Hypothalamus (tissue), 51 donors: ENCODE results near the gene MRPL27.

Source experiments
- DNase-seq, 51 donors: peaks; one replicate each; lab custom pipeline; 2025; lab: John Stamatoyannopoulos, UW

MRPL27 gene

DNA sequence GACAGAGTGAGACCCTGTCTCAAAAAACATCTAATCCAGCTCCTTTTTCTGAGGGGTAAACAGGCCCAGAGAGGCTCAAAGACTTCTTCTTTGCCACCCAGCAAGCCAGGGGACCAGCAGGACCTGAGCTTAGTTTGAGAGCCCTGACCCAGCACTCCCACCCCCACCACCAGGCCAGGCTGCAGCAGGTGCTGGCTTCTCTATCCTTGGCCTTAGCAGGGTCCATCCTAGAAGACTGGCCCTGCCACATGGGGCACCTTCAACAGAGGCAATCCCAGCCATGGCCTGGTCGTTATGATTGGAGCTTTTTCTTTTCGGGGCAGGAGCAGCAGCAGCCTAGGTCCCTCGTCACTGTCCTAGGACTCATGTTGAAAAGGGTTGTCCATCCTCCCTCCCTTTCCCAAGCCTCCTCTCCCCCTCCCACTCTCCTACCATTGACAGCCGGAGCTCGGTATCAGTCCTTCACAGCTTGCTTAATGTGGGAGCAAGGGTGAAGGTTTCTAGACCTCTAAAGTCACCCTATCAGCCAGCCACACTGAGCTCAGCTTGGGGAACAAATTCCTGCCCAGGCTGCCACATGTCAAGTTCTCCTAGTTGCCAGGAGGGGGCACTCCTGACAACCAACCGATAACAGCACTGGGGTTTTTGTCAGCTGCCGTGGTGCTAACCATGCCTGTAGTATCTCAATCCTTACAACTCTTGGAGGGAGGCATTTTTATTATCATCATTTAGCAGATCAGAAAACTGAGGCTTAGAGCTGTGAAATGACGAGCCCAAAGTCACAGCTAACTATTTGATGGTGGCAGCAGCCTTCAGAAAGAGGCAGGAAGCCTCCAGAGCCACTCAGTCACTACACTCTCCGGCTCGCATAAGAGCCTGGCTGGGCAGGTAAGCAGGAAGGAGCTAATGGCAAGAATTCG, 11.2 kb downstream of the MRPL27 start:
- DNase-seq, result peak in 28 of 51 donors; percentile 5 to 70 (median 29)

DNA sequence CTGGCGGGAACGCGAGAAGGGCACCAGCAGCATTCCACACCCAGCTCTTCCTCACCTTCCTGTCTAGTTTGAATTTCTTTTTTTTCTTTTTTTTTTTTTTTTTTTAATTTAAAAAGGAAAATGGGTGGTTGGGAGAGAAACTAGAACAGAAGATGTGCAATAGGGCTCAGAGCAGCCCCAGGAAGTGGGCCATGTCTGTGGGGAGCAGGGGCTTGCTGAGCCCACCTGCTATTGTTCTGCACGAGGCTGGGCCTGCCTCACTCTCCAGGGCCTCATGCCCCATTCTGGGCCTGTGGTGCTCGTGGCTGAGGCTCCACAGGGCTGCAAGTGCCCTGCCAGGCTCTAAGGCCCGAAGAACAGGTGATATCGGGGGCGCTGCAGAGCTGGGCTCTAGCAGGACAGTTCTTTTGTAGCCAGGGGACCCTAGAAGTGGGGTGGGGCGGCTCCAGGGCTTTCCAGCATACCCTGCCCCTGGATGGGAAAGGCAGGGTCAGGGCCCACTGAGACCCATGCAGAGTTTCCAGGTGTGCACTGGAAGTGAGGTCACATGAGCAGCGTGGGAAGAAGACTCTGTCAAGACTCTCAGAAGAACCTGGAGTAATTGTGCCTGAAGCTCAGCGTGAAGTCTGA, 12.4 kb downstream of the MRPL27 start:
- no peak for DNase-seq

DNA sequence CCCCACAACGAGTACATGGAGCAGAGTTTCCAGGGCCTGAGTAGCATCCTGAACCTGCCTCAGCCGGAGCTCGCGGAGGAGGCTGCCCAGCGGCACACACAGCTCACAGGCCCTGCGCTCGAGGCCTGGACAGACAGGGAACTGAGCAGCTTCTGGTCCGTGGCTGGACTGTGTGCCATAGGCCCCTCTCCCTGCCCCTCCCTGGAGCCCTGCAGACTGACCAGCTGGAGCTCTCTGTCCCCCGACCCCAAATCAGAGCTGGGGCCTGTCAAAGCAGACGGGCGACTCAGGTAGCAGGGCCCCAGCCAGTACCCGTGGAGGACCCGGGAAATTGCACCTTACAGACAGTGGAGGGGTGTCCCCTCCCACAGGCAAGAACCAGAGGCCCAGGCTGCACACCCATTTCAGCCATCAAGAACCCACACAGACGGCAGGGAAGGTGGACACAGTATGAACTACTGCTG, 13.0 kb downstream of the MRPL27 start:
- no peak for DNase-seq

DNA sequence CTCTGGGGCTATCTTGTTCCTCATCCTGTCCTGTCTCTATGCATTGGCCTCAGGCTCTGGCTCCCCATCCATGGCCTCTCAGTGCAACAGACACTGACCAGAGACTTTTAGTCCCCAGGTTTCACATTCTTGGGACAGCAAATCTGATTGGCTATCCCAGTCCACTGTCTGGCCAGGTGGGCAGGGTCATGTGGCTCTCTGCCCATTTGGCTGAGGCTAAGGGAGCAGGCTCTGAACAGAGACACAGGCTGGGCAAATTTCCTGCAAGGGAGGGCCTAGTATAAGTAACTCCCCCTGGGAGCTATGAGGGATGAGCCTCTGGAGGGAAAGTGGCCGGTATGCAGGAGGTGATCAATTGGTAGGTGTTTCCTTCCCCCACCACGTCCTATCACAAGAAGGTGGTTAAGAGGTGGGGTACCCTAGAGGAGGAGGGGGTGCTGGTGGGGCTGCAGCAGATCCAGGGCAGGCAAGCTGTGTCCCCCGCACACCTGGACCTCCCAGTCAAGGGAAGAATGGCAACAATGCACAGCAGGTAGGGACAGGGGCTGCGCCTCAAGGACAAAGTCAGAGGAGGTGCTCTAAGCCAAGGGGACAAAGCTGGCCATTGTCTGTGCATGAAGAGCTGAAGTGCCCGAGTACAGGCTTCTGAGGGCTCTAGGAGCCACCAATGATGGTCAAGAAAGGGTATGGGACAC, 13.8 kb downstream of the MRPL27 start:
- DNase-seq, result no peak

DNA sequence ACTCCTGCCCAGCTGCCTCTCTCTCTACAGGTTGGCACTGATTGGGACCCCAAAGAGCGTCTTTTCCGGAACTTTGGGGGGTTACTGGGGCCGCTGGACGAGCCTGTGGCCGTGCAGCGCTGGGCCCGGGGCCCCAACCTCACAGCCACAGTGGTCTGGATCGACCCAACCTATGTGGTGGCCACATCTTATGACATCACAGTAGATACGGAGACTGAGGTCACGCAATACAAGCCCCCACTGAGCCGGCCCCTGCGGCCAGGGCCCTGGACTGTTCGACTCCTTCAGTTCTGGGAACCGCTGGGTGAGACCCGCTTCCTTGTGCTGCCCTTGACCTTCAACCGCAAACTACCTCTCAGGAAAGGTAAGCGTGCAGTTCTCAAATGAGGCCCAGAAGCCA, 14.8 kb downstream of the MRPL27 start:
- DNase-seq, result no peak

DNA sequence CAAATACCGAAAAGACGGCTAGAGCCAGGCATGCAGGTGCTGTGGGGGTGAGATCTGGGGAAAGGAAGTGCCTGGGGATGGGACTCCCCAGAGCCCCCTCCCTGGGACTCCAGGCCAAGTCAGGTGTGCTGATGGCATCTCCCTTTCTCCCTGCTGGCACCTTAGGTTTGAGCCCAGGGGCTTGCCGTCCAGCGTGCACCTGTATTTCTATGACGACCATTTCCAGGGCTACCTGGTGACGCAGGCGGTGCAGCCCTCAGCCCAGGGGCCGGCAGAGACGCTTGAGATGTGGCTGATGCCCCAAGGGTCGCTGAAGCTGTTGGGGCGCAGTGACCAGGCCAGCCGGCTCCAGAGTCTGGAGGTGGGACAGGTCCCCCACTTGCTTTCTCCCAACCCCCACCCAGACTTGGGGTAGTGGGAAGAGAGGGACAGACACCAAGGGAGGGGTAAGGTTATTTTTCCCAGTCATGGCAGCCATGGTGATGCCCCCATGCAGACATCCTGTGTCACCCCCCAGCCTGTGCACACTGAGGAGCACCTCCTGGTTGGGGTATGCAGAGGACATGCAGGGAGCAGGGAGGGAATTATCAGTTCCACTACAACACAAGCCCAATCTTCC, 16.0 kb downstream of the MRPL27 start:
- no peak for DNase-seq

DNA sequence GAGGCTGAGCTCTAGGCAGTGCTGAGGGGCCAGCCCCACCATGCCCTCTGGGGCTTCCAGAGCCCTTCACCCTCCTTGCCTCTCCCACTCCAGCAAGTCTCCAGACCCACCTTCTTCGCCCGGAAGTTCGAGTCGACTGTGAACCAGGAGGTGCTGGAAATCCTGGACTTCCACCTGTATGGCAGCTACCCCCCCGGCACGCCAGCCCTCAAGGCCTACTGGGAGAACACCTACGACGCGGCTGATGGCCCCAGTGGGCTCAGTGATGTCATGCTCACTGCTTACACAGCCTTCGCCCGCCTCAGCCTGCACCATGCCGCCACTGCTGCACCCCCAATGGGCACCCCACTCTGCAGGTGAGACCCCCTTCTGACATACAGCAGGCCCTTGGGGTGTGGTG, 16.6 kb downstream of the MRPL27 start:
- DNase-seq, result no peak

DNA sequence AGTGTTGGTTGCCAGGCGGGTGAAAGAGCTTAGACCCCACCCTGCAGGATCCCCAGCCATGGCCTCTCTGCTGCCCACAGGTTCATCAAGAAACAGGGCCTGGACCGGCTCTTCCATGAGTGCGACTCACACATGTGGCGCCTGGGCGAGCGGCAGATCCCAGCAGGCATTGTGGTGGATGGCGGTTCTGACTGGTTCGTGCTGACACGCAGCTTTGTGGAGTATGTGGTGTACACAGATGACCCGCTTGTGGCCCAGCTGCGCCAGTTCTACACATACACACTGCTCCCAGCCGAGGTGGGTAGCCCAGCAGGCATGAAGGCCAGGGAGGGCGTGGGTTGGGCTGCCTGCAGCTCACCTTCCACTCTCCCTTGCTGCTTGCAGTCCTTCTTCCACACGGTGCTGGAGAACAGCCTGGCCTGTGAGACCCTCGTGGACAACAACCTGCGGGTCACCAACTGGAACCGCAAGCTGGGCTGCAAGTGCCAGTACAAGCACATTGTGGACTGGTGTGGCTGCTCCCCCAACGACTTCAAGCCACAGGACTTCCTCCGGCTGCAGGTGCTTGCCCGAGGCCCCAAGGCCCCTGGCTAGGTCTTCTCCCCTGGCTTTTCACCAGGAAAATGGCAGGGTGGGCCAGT, 17.2 kb downstream of the MRPL27 start:
- no peak for DNase-seq

DNA sequence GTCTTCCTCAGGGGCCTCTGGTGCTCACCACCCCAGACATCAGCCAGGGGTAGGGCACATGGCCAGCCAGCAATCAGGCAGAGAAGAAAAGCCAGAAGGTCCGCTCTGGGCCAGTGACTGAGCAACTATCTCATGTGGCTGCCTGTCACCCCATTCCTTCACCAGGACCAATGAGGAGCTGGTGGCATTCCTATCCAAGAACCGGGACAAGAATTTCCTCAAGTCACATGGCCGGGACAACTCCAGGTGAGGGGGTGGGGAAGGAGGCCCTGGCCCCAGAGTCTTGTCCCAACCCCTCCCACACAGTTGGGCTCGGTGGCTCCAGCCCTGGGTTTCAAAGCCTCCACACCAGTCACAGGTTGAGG, 17.7 kb downstream of the MRPL27 start:
- no peak for DNase-seq

DNA sequence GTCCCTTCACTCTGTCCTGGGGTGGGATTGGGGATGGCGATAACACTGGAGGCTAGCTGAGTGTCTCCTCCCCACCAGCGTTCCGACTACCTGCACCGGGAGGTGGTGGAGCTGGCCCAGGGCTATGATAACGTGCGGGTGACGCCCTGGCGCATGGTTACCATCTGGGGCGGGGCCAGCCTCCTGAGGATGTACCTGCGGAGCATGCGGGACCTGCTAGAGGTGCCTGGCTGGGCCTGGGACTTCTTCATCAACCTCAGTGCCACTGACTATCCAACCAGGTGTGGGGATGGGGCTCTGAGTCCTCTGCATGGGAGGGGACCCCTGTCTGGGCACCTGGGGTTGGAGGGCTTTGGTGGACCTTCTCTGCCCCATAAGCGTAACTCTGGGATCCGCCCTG, 18.2 kb downstream of the MRPL27 start:
- DNase-seq, result no peak

DNA sequence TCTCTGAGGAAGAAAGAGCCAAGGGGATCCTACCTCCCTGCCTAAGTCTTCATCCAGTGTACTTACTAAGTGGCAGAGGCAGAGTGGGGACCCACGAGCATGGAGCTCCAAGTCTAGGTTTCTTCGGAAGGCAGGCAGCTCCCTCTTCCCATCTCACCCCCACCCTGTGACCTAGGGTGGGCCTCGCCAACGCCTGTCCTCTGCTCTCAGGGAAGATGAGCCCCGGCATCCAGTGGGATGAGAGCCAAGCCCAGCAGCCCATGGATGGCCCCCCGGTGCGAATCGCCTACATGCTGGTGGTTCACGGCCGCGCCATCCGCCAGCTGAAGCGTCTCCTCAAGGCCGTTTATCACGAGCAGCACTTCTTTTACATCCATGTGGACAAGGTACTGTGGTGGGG, 18.8 kb downstream of the MRPL27 start:
- no peak for DNase-seq

DNA sequence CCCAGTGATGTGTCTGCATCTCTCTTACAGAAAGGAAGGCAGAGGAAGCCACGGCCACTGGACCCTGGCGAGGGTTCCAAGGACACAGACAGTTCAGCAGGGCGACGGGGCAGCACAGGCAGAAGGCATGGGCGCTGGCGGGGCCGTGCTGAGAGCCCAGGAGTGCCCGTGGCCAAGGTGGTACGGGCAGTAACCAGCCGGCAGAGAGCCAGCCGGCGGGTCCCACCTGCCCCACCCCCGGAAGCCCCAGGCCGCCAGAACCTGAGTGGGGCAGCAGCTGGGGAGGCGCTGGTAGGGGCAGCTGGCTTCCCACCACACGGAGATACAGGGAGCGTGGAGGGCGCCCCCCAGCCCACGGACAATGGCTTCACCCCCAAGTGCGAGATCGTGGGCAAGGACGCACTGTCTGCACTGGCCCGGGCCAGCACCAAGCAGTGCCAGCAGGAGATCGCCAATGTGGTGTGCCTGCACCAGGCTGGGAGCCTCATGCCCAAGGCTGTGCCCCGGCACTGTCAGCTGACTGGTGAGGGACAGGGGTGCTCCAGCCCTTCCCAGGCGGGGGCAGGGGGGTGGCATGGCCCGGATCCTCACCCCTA, 19.3 kb downstream of the MRPL27 start:
- no peak for DNase-seq

DNA sequence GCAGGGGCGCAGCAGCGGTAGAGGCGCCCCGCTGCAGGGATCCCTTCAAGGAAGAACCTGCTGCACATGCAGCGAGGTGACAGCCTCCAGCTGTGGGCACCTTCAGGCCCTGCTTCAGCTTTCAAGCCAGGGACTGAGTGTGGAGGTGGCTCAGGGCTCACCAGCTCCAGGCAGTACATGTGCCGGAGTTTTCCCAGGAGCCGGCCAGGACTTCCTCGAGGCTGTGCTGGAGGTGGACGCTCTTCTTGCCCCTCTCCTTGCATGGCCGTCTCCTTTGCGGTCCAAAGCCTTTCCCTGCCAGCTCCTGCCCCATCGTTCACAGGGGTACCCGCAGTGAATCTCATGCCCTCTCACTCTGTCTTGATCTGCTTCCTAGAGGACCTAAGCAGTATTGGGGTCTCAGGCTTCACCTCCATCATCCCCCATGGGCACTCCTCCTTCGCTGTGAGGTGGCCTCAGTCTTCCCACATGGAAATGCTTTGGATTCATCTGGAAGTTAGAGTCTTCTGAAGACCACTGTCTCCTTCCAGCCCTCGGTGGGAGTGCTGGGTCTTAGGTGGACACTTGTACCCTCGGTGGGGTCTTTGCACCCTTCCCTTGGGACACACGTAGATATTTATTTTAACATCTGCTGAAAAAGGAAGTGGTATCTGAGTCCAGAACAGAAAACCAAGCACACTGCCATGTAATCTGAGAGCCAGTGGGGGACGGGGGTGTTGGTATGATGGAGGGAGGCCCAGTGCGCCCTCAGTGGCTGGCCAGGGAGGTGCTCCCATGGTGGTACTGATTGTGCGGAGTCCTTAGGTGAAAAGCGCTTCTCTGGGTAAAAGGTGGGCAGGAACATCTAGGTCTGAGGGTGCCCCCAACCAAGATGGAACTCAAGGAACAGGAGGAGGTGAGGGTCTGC, 20.0 kb downstream of the MRPL27 start:
- DNase-seq, result no peak

DNA sequence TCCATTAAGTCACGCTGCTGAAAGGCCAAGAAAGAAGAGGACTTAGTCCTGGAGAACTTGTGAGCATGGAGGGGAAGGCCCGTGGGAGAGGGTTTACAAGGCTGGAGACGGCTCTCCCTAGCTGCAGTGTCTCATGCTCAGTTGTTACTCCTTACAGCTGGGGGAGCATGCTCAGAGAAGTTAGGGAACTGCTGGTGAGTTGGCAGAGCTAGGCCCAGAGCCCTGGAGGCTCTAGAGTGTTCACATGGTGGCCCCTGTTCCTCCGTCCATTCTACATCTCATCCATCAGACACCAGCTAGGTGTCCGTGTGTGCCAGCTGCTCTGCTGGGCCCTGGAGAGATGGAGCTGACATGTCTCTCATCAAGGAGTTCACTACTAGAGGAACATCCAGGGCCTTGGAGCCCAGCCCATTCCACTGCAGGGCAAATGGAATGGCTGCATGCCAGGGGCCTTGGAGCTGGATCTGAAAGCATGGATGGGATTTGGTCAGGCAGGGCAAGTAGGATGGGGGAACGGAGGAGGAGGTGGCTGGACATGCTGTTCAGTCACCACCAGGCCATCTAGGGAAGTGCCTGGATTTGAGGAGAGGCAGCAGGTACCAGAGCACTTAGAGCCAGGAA, 20.8 kb downstream of the MRPL27 start:
- no peak for DNase-seq

DNA sequence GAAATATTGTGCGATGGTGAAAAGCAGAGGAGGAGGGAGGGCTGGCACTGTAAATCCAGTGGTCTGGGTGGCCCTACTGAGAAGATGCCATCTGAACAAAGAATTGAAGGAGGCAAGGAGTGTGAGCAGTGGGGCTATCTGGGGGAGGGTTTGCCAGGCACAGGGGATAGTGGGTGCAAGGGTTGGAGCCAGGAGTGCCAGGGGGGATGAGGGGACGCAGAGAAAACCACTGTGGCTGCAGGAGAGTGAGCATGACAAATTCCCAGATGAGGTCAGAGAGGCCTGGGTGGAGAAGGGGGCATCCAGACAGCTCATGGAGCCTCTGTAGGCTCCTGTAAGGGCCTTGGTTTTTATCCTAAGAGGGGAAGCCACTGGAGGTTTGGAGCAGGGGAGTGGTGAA, 22.3 kb downstream of the MRPL27 start:
- DNase-seq, result no peak

DNA sequence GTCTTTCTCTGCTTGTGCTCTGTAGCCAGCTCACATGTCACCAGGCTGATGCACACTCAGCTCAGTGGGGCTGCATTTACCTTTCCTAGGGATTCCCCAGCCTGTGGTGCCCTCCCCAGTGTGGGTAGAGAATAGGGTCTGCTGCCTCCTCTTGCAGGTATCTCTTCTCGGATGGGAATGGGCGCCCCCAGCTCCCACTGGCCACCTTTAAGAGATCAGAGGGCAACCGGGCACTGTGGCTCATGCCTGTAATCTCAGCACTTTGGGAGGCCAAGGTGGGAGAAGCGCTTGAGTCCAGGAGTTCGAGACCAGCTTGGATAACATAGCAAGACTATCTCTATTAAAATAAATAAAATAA, 23.8 kb downstream of the MRPL27 start:
- no peak for DNase-seq

DNA sequence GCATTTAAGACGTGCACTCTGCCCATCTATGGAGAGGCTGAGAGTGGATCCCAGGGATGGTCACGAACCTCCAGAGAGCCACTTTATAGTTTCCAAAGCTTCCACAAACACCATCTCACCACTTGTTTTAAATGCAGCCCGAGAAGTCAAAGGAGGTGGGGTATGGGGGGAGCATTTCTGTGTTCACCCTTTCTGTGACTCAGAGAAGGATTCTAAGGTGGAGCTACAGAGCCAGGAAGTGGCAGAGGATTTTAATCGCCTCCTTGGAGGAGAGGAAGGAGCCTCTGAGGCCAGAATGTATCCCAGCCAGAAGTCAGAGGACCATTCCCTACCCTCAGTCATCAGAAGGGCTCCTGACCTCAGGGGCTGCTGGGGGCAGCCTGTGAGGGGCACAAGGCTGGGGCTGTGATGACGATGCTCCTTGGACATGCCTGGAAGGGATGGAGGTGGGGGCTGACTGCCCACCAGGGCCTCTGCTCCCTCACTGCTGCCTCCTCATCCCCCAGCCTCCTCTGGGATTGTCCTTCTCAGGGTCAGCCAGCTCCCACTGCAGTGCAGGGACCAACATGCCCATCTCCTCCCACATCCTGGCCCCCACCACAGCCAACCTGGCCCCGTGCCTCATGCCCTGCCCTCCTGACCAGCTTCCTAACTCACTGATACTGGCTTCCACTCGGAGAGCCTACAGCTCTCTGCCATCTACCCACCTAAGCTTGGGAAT, 24.3 kb downstream of the MRPL27 start:
- no peak for DNase-seq

DNA sequence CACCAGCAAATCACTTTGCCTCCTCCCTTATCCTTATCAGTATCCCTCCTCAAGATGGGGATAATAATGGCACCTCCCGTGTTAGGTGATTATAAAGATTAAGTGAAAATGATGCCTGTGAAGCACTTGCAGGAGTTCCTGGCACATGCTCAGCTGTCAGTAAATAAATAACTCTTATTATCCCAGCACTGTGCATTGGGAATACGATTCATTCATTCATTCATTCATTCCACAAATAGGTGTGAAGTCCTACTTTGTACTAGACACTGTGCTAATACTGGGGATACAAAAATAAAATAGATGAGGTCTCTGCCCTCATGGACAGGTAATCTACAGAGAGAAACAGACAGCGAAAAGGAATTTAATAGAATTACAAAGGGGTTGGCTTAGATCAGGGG, 25.1 kb downstream of the MRPL27 start:
- no peak for DNase-seq
